Keratinocyte (primary cell): ENCODE data around the gene FATE1. TPM values are rescaled to one million over a fixed set of nuclear protein-coding genes. Genes with fewer than 3 reads are reported as not detected.

Source experiments
- DNase-seq: peaks from one replicate; pipeline ENCODE4 v3.0.0-alpha.2; 2011; ENCODE audit warnings: low read depth, missing footprints, low spot score
- FAIRE-seq: peaks from 2 replicates; lab custom pipeline; 2011; peaks lifted over from hg19 to GRCh38; lab: Jason Lieb, UNC
- H2AFZ ChIP-seq: 2 replicates; pipeline ENCODE4 v1.6.0; 2012; ENCODE audit warnings: low read length, control low read depth, inconsistent platforms; ENCODE audit not compliant: control insufficient read depth
- H3K27ac ChIP-seq: 2 replicates; pipeline ENCODE4 v1.5.1; 2011; ENCODE audit warnings: low read length; ENCODE audit not compliant: control insufficient read depth, insufficient read depth
- H3K27me3 ChIP-seq: 3 replicates; pipeline ENCODE4 v1.6.0; 2011; ENCODE audit warnings: low read length; ENCODE audit not compliant: control insufficient read depth, insufficient read depth; ENCODE audit errors: extremely low read depth
- H3K36me3 ChIP-seq, 2 experiments: 2 replicates in 1 of 2; 3 replicates in 1 of 2; pipeline ENCODE4 v1.5.1; 2011; ENCODE audit warnings: low read length in 2 of 2, mild to moderate bottlenecking in 1 of 2; ENCODE audit not compliant: control insufficient read depth in 2 of 2, insufficient read depth in 2 of 2; ENCODE audit errors: extremely low read depth in 1 of 2
- H3K4me1 ChIP-seq: 3 replicates; pipeline ENCODE4 v1.5.1; 2011; ENCODE audit warnings: low read length; ENCODE audit not compliant: control insufficient read depth, insufficient read depth; ENCODE audit errors: extremely low read depth
- H3K4me2 ChIP-seq: 3 replicates; pipeline ENCODE4 v1.6.0; 2011; ENCODE audit warnings: low read depth, low read length; ENCODE audit not compliant: control insufficient read depth, insufficient read depth; ENCODE audit errors: extremely low read depth
- H3K4me3 ChIP-seq, 3 experiments: fragments of 200-600 bp in 1 of 3; sonication (generic) in 1 of 3; 2 replicates in 2 of 3; 3 replicates in 1 of 3; pipeline ENCODE4 v1.5.1; 2011 to 2016; ENCODE audit warnings: low read length in 3 of 3, mild to moderate bottlenecking in 3 of 3, control low read depth in 2 of 3, inconsistent platforms in 1 of 3, low read depth in 1 of 3, mixed read lengths in 1 of 3, mixed run types in 1 of 3, moderate library complexity in 1 of 3; ENCODE audit not compliant: control insufficient read depth in 2 of 3, insufficient read depth in 2 of 3; ENCODE audit errors: extremely low read depth in 1 of 3
- H3K79me2 ChIP-seq: 2 replicates; pipeline ENCODE4 v1.6.0; 2012; ENCODE audit warnings: low read length; ENCODE audit not compliant: control insufficient read depth, insufficient read depth
- H3K9ac ChIP-seq: 3 replicates; pipeline ENCODE4 v1.6.0; 2011; ENCODE audit warnings: low read length; ENCODE audit not compliant: control insufficient read depth, insufficient read depth; ENCODE audit errors: extremely low read depth
- H3K9me1 ChIP-seq: 3 replicates; pipeline ENCODE4 v1.6.0; 2011; ENCODE audit warnings: low read length; ENCODE audit not compliant: control insufficient read depth, insufficient read depth; ENCODE audit errors: extremely low read depth
- H3K9me3 ChIP-seq: 2 replicates; pipeline ENCODE4 v1.5.1; 2012; ENCODE audit warnings: low read depth, low read length; ENCODE audit not compliant: control insufficient read depth
- H4K20me1 ChIP-seq: 3 replicates; pipeline ENCODE4 v1.6.0; 2011; ENCODE audit warnings: low read length; ENCODE audit not compliant: control insufficient read depth, insufficient read depth; ENCODE audit errors: extremely low read depth
- CTCF ChIP-seq, 3 experiments: IDR thresholded peaks in 1 of 3; conservative IDR thresholded peaks in 1 of 3; optimal IDR thresholded peaks in 1 of 3; 2 replicates in 2 of 3; 3 replicates in 1 of 3; pipeline versions ENCODE3 to v1.5.1; 2011; ENCODE audit warnings: low read length in 3 of 3, mild to moderate bottlenecking in 3 of 3, moderate library complexity in 2 of 3, control low read depth in 1 of 3, inconsistent platforms in 1 of 3; ENCODE audit not compliant: insufficient read depth in 2 of 3; ENCODE audit errors: extremely low read depth in 1 of 3
- EZH2 ChIP-seq: IDR thresholded peaks from one replicate; pipeline ENCODE4 v1.6.1; 2012; ENCODE audit warnings: inconsistent platforms, mild to moderate bottlenecking, low read length, moderate library complexity
- dilution Hi-C: fragments of 300-500 bp; cut with MboI; formaldehyde crosslinking; loops from one replicate; pipeline ENCODE4 v1.7.0; 2020; ENCODE audit warnings: low sequenced_read_pairs; ENCODE audit not compliant: extremely low pct_ligation_motif_present
- polyA plus RNA-seq, 5 experiments: library from polyadenylated mRNA; depleted of rRNA in 3 of 5; stranded (reverse) in 3 of 5; stranded (forward) in 1 of 5; unstranded in 1 of 5; fragments of >200 nt; gene quantifications; 1 replicate in 1 of 5; 2 replicates in 3 of 5; 3 replicates in 1 of 5; pipeline versions ENCODE4 v1.2.1 to v1.2.3, GENCODE V29; 2011 to 2012; ENCODE audit warnings: missing spikeins in 2 of 5, low read depth in 1 of 5, low replicate concordance in 1 of 5

The FATE1 gene
- polyA plus RNA-seq, 1 donor (not counting 4 experiments of a cell fraction or from before 2014, with no cell fraction given): not detected

- no peak overlapping the region for H3K27ac ChIP-seq
- H3K4me3 ChIP-seq: no peak overlapping the region
- FAIRE-seq (no peak), DNase-seq (no peak)
- peaks cover 2% of the 10 kb centered on the region for H3K9me3 ChIP-seq
- no peak overlapping the region for H2AFZ ChIP-seq
- no peaks in the 10 kb centered on the region for H4K20me1 ChIP-seq
- dilution Hi-C loops: no loop called here
- H3K4me2 ChIP-seq: no peak overlapping the region
- no peak overlapping the region for H3K9ac ChIP-seq
- no peaks in the 10 kb centered on the region for H3K4me1 ChIP-seq
- no peaks in the 10 kb centered on the region for H3K27me3 ChIP-seq
- no peaks in the 10 kb centered on the region for H3K36me3 ChIP-seq
- no peaks in the 10 kb centered on the region for H3K79me2 ChIP-seq
- TF ChIP-seq CTCF (optimal IDR thresholded peaks at IDR 0.05 in 1 of 3, IDR thresholded peaks at IDR 0.05 in 1 of 3, conservative IDR thresholded peaks at IDR 0.05 in 1 of 3; ENCODE audit: extremely low read depth in 1 of 3, insufficient read depth in 2 of 3, low read length in 3 of 3): no peak
- no peak for TF ChIP-seq EZH2
- no peaks in the 10 kb centered on the region for H3K9me1 ChIP-seq
Measured at GRCh38 chrX:151759041-151759708, 43.3 kb downstream of the FATE1 start.

- Histone ChIP-seq H3K27me3 (no peaks in the 10 kb centered on the region), H3K4me3 (no peak overlapping the region), H3K36me3 (no peaks in the 10 kb centered on the region), H3K9ac (no peak overlapping the region), H3K4me2 (no peak overlapping the region), H3K4me1 (no peaks in the 10 kb centered on the region), H3K27ac (no peak overlapping the region), H4K20me1 (no peaks in the 10 kb centered on the region), H3K9me3 (no peaks in the 10 kb centered on the region), H2AFZ (no peak overlapping the region), H3K79me2 (no peaks in the 10 kb centered on the region), H3K9me1 (no peaks in the 10 kb centered on the region)
- FAIRE-seq (no peak), DNase-seq (no peak)
- TF ChIP-seq CTCF (optimal IDR thresholded peaks at IDR 0.05 in 1 of 3, IDR thresholded peaks at IDR 0.05 in 1 of 3, conservative IDR thresholded peaks at IDR 0.05 in 1 of 3; ENCODE audit: extremely low read depth in 1 of 3, insufficient read depth in 2 of 3, low read length in 3 of 3): no peak
- dilution Hi-C loops: no loop called here
Measured at GRCh38 chrX:151762802-151763201, 47.0 kb downstream of the FATE1 start.
